Adrenal gland (tissue), 5 donors: Measurements from ENCODE around the gene PKNOX2.

Experiments
- CTCF ChIP-seq, 6 experiments: fragments of 450-650 bp in 4 of 6; fragments of 200-600 bp in 2 of 6; sonication (generic) in 1 of 6; IDR thresholded peaks; 1 replicate in 5 of 6; 2 replicates in 1 of 6; pipeline versions ENCODE4 v1.5.1 to v1.8.0; 2016 to 2021; ENCODE audit warnings: antibody characterized with exemption in 6 of 6, mild to moderate bottlenecking in 2 of 6, moderate library complexity in 1 of 6
- POLR2A ChIP-seq, 2 donors: fragments of 450-650 bp; IDR thresholded peaks; one replicate each; pipeline ENCODE4 v1.6.1; 2017; ENCODE audit warnings: antibody characterized with exemption in 2 of 2, mild to moderate bottlenecking in 2 of 2, moderate library complexity in 1 of 2
- donor health status: DM: no; HTN: no; CAD: no.

DNA sequence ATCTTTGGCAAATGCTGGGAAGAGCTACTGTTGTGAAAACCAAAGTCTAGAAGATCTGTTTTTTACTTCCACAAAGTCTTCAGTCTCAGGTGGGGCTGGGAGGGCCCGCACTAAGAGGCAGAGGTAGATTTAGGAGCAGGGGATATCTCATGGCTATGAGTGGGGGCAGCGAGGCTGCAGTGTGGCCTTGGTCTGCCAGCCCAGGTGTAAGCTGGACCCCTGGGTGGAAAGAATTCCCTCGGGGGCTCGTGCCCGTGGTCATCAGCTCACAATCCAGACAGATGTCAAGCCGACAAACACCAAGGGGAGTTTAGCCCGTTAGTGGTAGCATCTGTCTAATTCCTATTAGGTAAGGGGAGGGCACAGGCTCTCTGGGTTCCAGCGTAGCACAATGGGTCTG, 9.0 kb downstream of the PKNOX2 start:
- TF ChIP-seq CTCF (IDR thresholded peaks at IDR 0.05) (no peak), POLR2A (IDR thresholded peaks at IDR 0.05) (no peak)
